ENCODE data around the gene RAB11FIP3.

GRCh38 chr16:564690-565418, 139.4 kb downstream of the RAB11FIP3 start:
- no peak for TF ChIP-seq CTCF (IDR thresholded peaks at IDR 0.05)
- TF ChIP-seq POLR2A (IDR thresholded peaks at IDR 0.05), result no peak

All from adrenal gland (tissue), 5 donors.